ENCODE measurements around the gene LEF1.

Gene LEF1

DNA sequence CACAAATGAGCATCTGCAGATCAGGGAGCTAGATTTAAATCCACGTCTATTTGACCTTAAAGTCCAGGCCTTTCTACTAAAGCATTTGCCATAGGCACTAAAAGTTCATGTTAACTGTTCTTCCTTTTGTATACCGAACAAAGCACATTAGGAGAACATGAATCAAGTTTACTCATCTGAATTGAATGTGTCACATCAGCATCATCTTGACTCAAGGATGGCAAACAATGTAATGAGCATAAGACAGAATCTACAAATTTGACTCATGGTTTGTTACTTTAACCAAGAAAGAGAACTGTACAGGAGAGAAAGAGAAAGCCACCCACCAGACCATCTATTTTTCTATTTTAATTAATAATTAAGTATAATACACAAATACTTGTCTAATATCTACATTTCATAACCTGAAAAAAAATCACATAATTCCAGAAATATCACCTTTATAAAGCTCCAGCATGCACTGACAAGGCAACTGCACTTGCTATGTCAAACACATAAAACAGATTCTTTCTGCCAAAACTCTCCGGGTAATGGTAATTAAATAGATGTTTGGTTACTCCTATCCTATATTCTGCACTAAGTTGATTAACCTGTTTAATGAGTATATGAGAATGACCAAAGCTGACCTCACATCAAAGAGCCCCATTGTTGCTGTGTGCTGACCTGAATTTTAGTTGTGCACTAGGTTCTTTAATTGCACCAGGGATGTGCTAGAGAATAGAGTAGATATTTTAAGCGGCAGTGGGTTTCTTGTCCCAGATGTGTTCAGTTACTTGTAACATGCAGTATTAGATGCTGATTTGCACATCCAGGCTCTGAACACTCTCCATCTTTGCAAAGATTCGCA lies 42.5 kb upstream of the LEF1 start:
- Histone ChIP-seq H3K36me3 (no peaks in the 10 kb centered on the region), H3K4me1 (no peaks in the 10 kb centered on the region), H3K27me3 (no peaks in the 10 kb centered on the region), H3K9me3 (no peaks in the 10 kb centered on the region), H3K4me3 (ENCODE audit: low read depth, low read length) (no peak overlapping the region)
- DNase-seq = no peak
- TF ChIP-seq, protein P1, sequence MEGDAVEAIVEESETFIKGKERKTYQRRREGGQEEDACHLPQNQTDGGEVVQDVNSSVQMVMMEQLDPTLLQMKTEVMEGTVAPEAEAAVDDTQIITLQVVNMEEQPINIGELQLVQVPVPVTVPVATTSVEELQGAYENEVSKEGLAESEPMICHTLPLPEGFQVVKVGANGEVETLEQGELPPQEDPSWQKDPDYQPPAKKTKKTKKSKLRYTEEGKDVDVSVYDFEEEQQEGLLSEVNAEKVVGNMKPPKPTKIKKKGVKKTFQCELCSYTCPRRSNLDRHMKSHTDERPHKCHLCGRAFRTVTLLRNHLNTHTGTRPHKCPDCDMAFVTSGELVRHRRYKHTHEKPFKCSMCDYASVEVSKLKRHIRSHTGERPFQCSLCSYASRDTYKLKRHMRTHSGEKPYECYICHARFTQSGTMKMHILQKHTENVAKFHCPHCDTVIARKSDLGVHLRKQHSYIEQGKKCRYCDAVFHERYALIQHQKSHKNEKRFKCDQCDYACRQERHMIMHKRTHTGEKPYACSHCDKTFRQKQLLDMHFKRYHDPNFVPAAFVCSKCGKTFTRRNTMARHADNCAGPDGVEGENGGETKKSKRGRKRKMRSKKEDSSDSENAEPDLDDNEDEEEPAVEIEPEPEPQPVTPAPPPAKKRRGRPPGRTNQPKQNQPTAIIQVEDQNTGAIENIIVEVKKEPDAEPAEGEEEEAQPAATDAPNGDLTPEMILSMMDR (IDR thresholded peaks at IDR 0.05; ENCODE audit: low read depth, low read length) = no peak

DNA sequence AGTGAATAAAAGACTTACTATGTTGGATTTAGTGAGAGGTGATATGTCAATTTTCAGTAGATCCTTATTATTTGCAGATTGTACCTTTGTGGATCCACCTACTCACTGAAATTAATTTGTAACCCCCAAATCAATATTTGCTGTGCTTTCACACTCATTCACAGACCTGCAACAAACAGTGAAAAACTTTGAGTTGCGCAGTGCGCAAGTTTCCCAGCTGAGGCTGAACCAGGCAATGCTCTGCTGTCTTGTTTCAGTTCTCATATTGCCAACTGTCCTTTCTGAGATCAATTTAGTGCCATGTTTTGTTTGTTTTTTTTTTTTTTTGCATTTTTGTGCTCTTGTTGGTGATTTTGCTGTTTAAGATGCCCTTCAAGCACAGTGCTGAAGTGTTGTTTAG lies 40.8 kb upstream of the LEF1 start:
- no peaks in the 10 kb centered on the region for H3K27me3 ChIP-seq
- DNase-seq = no peak
- TF ChIP-seq, protein P1 (IDR thresholded peaks at IDR 0.05; ENCODE audit: low read depth, low read length) = no peak

DNA sequence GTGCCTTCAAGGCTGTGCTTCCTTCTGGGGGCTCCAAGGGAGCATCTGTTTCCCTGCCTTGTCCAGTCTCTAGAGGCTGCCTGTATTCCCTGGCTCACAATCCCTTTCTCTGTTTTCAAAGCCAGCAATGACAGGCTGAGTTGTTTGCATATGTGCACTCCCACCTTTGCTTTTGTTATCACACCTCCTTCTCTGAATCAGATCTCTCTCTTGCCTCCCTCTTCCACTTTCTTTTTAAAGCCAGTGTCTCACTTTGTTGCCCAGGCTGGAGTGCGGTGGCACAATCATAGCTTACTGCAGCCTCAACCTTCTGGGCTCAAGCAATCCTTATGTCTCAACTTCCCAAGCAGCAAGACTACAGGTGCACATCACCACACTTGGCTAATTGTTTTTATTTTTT lies 37.1 kb upstream of the LEF1 start:
- TF ChIP-seq, protein P1 (IDR thresholded peaks at IDR 0.05; ENCODE audit: low read depth, low read length) = no peak
- Histone ChIP-seq H3K4me3 (ENCODE audit: low read depth, low read length) (no peak overlapping the region), H3K36me3 (no peaks in the 10 kb centered on the region), H3K4me1 (no peaks in the 10 kb centered on the region), H3K27me3 (no peaks in the 10 kb centered on the region), H3K9me3 (no peaks in the 10 kb centered on the region)
- no peak for DNase-seq

More for the DNA sequence above, 40.8 kb upstream of the LEF1 start:
- H3K36me3 ChIP-seq = no peaks in the 10 kb centered on the region
- no peaks in the 10 kb centered on the region for H3K9me3 ChIP-seq
- no peak overlapping the region for H3K4me3 ChIP-seq (ENCODE audit: low read depth, low read length)
- H3K4me1 ChIP-seq = no peaks in the 10 kb centered on the region

DNA sequence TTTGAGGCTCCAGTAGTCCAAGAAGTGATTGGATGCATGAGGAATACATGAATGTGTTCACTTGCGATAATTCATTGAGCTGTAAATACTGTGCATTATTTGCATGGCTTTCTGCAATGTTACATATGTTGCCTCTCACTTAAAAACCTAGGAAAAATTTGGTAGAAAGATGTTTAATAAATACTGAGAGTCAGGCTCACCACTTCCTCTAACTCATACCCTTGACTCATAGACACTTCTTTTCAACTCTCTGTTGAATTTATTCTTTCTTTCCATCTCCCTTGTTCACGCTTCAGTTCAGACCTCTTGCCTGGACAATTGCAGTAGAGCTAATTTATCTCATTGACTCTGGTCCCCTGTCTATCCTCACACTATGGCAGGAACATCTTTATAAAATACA lies 35.8 kb upstream of the LEF1 start:
- Histone ChIP-seq H3K9me3 (no peaks in the 10 kb centered on the region), H3K36me3 (no peaks in the 10 kb centered on the region), H3K27me3 (no peaks in the 10 kb centered on the region), H3K4me1 (no peaks in the 10 kb centered on the region), H3K4me3 (ENCODE audit: low read depth, low read length) (no peak overlapping the region)
- TF ChIP-seq, protein P1 (IDR thresholded peaks at IDR 0.05; ENCODE audit: low read depth, low read length) = no peak
- DNase-seq = no peak

DNA sequence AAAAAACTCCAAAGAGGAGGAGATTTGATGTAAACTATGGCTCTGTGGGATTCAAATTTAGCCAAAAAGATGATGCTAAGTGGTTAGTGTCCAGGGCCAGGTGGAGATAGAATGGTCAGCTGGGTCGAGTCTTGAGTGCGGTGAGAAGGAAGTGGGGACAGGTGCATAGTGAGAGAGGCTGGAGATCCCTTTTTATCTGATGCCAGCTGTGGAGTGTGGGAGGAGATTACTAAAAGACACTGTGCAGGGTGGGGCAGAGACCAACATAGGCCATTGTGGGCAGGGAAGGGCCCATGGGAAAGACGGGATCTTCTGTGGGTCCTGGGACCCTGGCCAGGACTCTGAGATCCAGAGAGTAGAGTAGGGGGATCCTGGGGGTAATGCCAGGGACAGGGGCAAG lies 34.6 kb upstream of the LEF1 start:
- Histone ChIP-seq H3K27me3 (no peaks in the 10 kb centered on the region), H3K4me3 (ENCODE audit: low read depth, low read length) (no peak overlapping the region), H3K4me1 (no peaks in the 10 kb centered on the region), H3K36me3 (no peaks in the 10 kb centered on the region), H3K9me3 (no peaks in the 10 kb centered on the region)
- TF ChIP-seq, protein P1 (IDR thresholded peaks at IDR 0.05; ENCODE audit: low read depth, low read length) = no peak
- no peak for DNase-seq

DNA sequence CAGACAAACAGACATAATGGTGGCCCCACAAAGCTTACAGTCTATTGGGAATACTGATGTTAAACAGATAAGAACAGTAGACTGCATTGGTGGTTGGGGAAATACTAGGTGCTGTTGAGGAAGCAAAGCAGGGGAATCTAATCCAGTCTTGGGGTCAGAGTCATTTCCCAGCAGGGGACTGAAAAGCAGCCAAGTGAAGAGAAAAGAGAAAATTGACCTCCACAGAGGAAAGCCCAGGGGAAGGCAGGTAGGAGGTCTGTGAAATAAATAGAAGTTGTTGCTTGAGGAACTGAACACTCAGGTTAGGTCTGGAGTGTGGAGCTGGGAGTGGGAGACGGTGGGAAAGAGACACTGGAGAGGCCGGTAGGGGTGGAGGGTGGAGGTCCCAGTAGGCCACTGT lies 33.0 kb upstream of the LEF1 start:
- Histone ChIP-seq H3K27me3 (no peaks in the 10 kb centered on the region), H3K36me3 (no peaks in the 10 kb centered on the region), H3K4me3 (ENCODE audit: low read depth, low read length) (no peak overlapping the region), H3K9me3 (no peaks in the 10 kb centered on the region), H3K4me1 (no peaks in the 10 kb centered on the region)
- TF ChIP-seq, protein P1 (IDR thresholded peaks at IDR 0.05; ENCODE audit: low read depth, low read length) = no peak
- DNase-seq = no peak

All from BE2C (cell line).